Measurements from ENCODE around the gene QRICH1. TPM values are rescaled to one million over a fixed set of nuclear protein-coding genes. Genes with fewer than 3 reads are reported as not detected.

The QRICH1 gene
- total and polyA plus RNA-seq, 10 of the 15 experiments (the other 5 are each of a cell fraction or from before 2014, with no cell fraction given): 22.2 to 116 (median 81.4) TPM

DNA sequence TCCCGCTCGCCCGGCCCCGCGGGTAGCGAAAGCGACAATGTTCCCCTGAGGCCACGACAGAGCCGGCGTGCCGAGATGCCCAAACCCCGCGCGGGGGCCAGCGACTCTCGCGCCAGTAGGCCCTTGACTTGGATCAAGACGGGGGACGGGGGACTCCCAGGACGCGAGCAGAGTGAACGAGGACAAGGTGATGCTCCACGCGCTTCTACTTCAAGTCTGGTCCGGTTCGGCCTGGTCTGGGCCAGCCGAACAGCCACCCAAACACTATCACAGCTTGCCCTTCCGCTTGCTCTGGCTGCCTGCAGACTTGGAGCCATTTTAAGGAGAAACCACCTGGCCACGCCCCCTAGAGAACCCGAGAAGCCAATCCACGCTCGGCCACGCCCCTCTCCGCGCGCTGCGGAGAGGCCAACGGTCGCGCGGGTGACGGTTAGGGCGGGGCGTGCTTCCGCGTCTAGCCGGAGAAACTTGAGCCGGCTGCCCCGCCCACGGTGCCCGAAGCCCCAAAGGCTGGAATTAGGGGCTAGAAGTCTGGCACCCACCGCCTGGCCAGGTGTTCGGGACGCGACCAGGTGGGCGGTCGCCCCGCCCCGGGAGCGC lies 72.6 kb downstream of the QRICH1 start (continued):
- TF ChIP-seq ZBTB4 (CRISPR knock-in tag; IDR thresholded peaks at IDR 0.05): no peak
- TF ChIP-seq MEF2A (IDR thresholded peaks at IDR 0.05; ENCODE audit: insufficient read depth, low read depth, low read length): no peak
- peak; percentile 30; the same call in 1 of the 2 replicates for TF ChIP-seq TARDBP (IDR thresholded peaks at IDR 0.05; ENCODE audit: borderline replicate concordance)
- no peak for TF ChIP-seq GATAD2B (conservative IDR thresholded peaks at IDR 0.05; ENCODE audit: low read depth)
- no peak for TF ChIP-seq USF1 (IDR thresholded peaks at IDR 0.05; ENCODE audit: borderline replicate concordance, extremely low read length, insufficient read depth, low read depth, low read length)
- TF ChIP-seq SPI1 (IDR thresholded peaks at IDR 0.05; ENCODE audit: borderline replicate concordance, insufficient read depth, low read depth, low read length): peak; percentile 24; the same call in 1 of the 2 replicates
- TF ChIP-seq TCF3 (IDR thresholded peaks at IDR 0.05; ENCODE audit: borderline replicate concordance, insufficient read depth, low read depth, low read length): peak; percentile 87; the same call in 1 of the 2 replicates
- no peak; the same call in 1 of the 2 replicates for TF ChIP-seq ZNF207 (IDR thresholded peaks at IDR 0.05; ENCODE audit: borderline replicate concordance)
- TF ChIP-seq MYB (IDR thresholded peaks at IDR 0.05; ENCODE audit: borderline replicate concordance, low read depth, low read length): peak; percentile 86
- no peak for TF ChIP-seq RUNX3 (IDR thresholded peaks at IDR 0.05; ENCODE audit: low read length)
- TF ChIP-seq POLR2AphosphoS5 (IDR thresholded peaks at IDR 0.05; ENCODE audit: low read length): peak; percentile 99
- TF ChIP-seq ETV6 (conservative IDR thresholded peaks at IDR 0.05 in 1 of 2, IDR thresholded peaks at IDR 0.05 in 1 of 2; ENCODE audit: borderline replicate concordance in 1 of 2, low read depth in 1 of 2): no peak
- TF ChIP-seq PBX3 (IDR thresholded peaks at IDR 0.05; ENCODE audit: insufficient replicate concordance, low read depth, low read length): peak; percentile 40
- TF ChIP-seq EED (IDR thresholded peaks at IDR 0.05; ENCODE audit: low read depth): no peak
- no peak for TF ChIP-seq CHD1 (IDR thresholded peaks at IDR 0.05; ENCODE audit: low read depth, low read length)
- TF ChIP-seq YBX1 (IDR thresholded peaks at IDR 0.05): no peak
- TF ChIP-seq NR2F1 (conservative IDR thresholded peaks at IDR 0.05): no peak
- TF ChIP-seq KAT2A (conservative IDR thresholded peaks at IDR 0.05; ENCODE audit: control insufficient read depth, low read depth, low read length): no peak
- no peak for TF ChIP-seq DPF2 (IDR thresholded peaks at IDR 0.05)
- no peak for TF ChIP-seq NFIC (IDR thresholded peaks at IDR 0.05; ENCODE audit: low read depth, low read length)
- peak; percentile 18; the same call in 1 of the 2 replicates for TF ChIP-seq SREBF1 (IDR thresholded peaks at IDR 0.05; ENCODE audit: low read length)
- TF ChIP-seq RAD51 (IDR thresholded peaks at IDR 0.05): no peak
- no peak for TF ChIP-seq FOS (IDR thresholded peaks at IDR 0.05; ENCODE audit: borderline replicate concordance, extremely low read depth, insufficient read length)
- no peak for TF ChIP-seq GABPA (IDR thresholded peaks at IDR 0.05; ENCODE audit: low read depth)
- TF ChIP-seq, protein P1, sequence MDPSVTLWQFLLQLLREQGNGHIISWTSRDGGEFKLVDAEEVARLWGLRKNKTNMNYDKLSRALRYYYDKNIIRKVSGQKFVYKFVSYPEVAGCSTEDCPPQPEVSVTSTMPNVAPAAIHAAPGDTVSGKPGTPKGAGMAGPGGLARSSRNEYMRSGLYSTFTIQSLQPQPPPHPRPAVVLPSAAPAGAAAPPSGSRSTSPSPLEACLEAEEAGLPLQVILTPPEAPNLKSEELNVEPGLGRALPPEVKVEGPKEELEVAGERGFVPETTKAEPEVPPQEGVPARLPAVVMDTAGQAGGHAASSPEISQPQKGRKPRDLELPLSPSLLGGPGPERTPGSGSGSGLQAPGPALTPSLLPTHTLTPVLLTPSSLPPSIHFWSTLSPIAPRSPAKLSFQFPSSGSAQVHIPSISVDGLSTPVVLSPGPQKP (IDR thresholded peaks at IDR 0.05; ENCODE audit: low read depth, low read length): 0 out of 2 replicates have a peak, but pooled peaks have one; percentile 46
